ENCODE measurements around the gene HDC.

Gene HDC

GRCh38 chr15:50251638-50252182 lies 13.8 kb downstream of the HDC start:
- TF ChIP-seq CTCF (IDR thresholded peaks at IDR 0.05; ENCODE audit: insufficient read depth, low read length, poor library complexity, severe bottlenecking): no peak
- TF ChIP-seq EZH2phosphoT487 (conservative IDR thresholded peaks at IDR 0.05; ENCODE audit: low read length): no peak
- no peaks in the 10 kb centered on the region for H3K79me2 ChIP-seq (ENCODE audit: insufficient read depth, low read length)
- no peaks in the 10 kb centered on the region for H3K36me3 ChIP-seq (ENCODE audit: low read length)
- H3K27ac ChIP-seq (ENCODE audit: low read depth, low read length): no peak overlapping the region
- no peaks in the 10 kb centered on the region for H3K27me3 ChIP-seq (ENCODE audit: low read length)
- no peaks in the 10 kb centered on the region for H4K20me1 ChIP-seq (ENCODE audit: low read depth, low read length)
- H3K4me2 ChIP-seq (ENCODE audit: low read depth, low read length, poor library complexity, severe bottlenecking): no peak overlapping the region
- no peaks in the 10 kb centered on the region for H3K9me2 ChIP-seq (replicated peaks; ENCODE audit: insufficient read depth, low read length)
- H3K4me3 ChIP-seq (ENCODE audit: insufficient read depth, low read length, poor library complexity, severe bottlenecking): no peak overlapping the region
- no peak overlapping the region for H2AFZ ChIP-seq (ENCODE audit: low read depth, low read length, severe bottlenecking)
- H3K9me3 ChIP-seq (ENCODE audit: insufficient read depth, low read length): no peaks in the 10 kb centered on the region
- H3K9ac ChIP-seq (ENCODE audit: low read length): no peak overlapping the region
- no peaks in the 10 kb centered on the region for H3F3A ChIP-seq (ENCODE audit: insufficient read depth)

DNA sequence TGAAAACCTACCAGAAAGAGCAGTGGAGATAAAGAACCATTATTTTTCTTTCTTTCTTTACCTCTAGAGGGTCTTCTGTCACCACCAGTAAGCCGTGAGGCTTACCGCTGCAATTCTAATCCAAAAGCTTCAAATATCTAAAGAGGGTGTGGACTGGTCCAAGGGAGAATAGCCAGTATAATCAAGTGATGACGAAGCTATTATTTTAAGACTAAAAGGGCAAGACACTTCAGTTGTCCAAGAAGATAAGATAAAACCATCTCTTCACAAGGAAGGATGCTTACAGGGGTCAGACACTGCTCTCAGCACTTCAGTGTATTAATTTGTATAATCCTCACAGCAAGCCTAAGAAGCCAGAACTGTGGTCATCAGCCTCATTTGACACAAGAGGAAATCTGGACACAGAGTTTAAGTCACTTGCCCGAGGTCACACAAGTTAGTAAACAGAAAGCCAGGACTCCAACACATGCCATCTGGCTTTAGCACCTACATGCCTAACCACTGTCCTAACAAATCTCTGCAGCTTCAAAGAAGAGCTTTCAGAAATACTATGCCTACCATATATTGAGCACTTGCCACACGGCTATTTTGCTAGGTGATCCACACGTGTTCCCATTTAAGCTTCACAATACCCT lies 14.6 kb downstream of the HDC start:
- H2AFZ ChIP-seq (ENCODE audit: low read depth, low read length, severe bottlenecking): no peak overlapping the region
- H4K20me1 ChIP-seq (ENCODE audit: low read depth, low read length): no peaks in the 10 kb centered on the region
- H3F3A ChIP-seq (ENCODE audit: insufficient read depth): no peaks in the 10 kb centered on the region
- H3K9me3 ChIP-seq (ENCODE audit: insufficient read depth, low read length): no peaks in the 10 kb centered on the region
- no peak overlapping the region for H3K27ac ChIP-seq (ENCODE audit: low read depth, low read length)
- H3K79me2 ChIP-seq (ENCODE audit: insufficient read depth, low read length): no peaks in the 10 kb centered on the region
- TF ChIP-seq CTCF (IDR thresholded peaks at IDR 0.05; ENCODE audit: insufficient read depth, low read length, poor library complexity, severe bottlenecking) (no peak), EZH2phosphoT487 (conservative IDR thresholded peaks at IDR 0.05; ENCODE audit: low read length) (no peak)
- no peak overlapping the region for H3K9ac ChIP-seq (ENCODE audit: low read length)
- no peaks in the 10 kb centered on the region for H3K27me3 ChIP-seq (ENCODE audit: low read length)
- no peak overlapping the region for H3K4me2 ChIP-seq (ENCODE audit: low read depth, low read length, poor library complexity, severe bottlenecking)
- H3K36me3 ChIP-seq (ENCODE audit: low read length): no peaks in the 10 kb centered on the region
- H3K9me2 ChIP-seq (replicated peaks; ENCODE audit: insufficient read depth, low read length): no peaks in the 10 kb centered on the region
- H3K4me3 ChIP-seq (ENCODE audit: insufficient read depth, low read length, poor library complexity, severe bottlenecking): no peak overlapping the region

DNA sequence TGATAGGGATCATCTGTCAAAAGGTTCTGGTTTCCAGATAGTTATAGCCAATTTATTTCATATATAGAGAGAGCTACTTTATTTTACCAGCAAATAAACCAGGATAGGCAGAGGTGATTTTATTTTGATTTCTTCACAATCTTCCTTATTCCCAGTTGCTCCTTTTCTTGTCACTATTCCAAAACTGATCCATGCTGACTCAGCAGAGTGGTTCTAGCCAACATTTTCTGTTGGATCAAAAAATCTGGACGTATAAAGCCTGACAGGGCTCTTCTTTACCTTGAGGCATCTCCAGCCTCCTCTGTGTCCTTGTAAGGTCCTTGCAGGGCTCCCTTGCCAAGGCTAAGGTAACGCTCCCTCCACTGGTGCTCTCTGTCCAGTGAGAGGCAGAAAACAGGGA lies 15.8 kb downstream of the HDC start:
- Histone ChIP-seq H3K4me2 (ENCODE audit: low read depth, low read length, poor library complexity, severe bottlenecking) (no peak overlapping the region), H3K4me3 (ENCODE audit: insufficient read depth, low read length, poor library complexity, severe bottlenecking) (no peak overlapping the region), H2AFZ (ENCODE audit: low read depth, low read length, severe bottlenecking) (no peak overlapping the region), H3F3A (ENCODE audit: insufficient read depth) (no peaks in the 10 kb centered on the region), H3K79me2 (ENCODE audit: insufficient read depth, low read length) (no peaks in the 10 kb centered on the region), H3K9me3 (ENCODE audit: insufficient read depth, low read length) (no peaks in the 10 kb centered on the region), H3K27ac (ENCODE audit: low read depth, low read length) (no peak overlapping the region), H4K20me1 (ENCODE audit: low read depth, low read length) (no peaks in the 10 kb centered on the region), H3K27me3 (ENCODE audit: low read length) (no peaks in the 10 kb centered on the region), H3K9ac (ENCODE audit: low read length) (no peak overlapping the region), H3K36me3 (ENCODE audit: low read length) (no peaks in the 10 kb centered on the region), H3K9me2 (replicated peaks; ENCODE audit: insufficient read depth, low read length) (no peaks in the 10 kb centered on the region)
- TF ChIP-seq CTCF (IDR thresholded peaks at IDR 0.05; ENCODE audit: insufficient read depth, low read length, poor library complexity, severe bottlenecking) (no peak), EZH2phosphoT487 (conservative IDR thresholded peaks at IDR 0.05; ENCODE audit: low read length) (no peak)
